HG03442 (cell line): ENCODE measurements around the gene EDN1.
"Not testable (repeated sequence)": the region's sequence is repeated elsewhere in the genome, so short reads cannot be mapped to it uniquely, and the experiment has no call there.

ENCODE experiments used
- ATAC-seq: cut with Tn5 transposase; IDR thresholded peaks from one replicate; pipeline ENCODE4 v1.9.1; 2021; ENCODE audit warnings: mild to moderate bottlenecking, moderate library complexity; ENCODE audit not compliant: unreplicated experiment

EDN1 gene

DNA sequence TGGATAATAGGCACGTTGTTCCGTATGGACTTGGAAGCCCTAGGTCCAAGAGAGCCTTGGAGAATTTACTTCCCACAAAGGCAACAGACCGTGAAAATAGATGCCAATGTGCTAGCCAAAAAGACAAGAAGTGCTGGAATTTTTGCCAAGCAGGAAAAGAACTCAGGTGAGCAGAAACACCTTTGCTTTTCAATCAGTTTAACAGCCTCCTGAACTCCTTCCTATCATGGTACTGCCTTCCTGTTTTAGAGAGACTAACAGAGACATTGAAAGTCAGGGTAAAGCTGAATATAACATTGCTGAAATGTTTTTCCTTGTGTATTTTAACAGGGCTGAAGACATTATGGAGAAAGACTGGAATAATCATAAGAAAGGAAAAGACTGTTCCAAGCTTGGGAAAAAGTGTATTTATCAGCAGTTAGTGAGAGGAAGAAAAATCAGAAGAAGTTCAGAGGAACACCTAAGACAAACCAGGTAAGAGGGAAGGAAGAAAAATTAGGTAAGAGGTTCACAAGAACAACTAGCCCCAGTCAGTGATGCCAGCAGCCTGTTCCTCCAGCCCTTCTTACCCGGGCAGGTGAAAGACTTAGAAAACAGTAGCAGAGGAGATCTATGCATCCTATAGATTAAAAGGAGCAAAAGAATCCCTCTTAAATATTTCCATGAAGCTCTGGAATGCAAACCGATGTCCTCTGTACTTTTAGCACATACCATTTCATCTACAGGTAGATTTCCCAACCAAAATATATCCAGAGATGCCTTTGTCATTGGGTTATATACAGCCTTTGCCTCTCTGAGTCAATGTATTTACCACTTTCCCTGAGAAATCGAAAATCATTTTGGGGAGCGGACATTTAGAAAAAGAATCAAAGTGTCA lies 4.0 kb downstream of the EDN1 start:
- no peak for ATAC-seq

DNA sequence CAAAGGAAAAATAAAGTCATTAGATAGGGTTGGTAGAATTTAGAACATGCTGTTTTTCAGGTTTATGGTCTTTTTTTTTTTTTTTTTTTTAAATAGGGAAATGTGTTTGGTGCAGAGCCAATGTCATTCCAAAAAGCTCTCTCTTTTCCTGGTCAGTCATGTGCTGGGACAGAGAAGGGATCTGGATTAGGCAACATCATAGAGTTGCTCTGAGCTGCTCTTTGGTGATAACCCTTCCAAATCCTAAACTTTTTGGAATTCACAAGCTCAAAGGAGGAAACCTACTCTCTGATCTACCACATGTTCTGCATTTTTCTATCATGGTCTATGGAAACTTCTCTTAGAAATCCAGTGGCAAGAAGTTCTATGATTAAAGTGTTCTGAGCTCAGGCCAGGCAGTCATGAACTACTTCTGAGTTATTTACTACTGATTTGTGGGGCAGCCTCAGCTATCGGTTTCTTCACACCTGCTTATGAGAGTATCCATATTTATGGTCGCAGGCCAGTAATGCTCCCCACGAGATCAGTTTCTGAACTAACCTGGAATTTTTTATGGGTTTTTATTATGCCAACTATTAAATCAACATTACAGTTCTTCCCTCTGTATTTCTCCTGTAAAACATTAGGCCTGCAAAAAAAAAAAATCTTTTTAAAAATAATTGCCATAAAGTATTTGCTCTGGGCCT lies 4.8 kb downstream of the EDN1 start:
- ATAC-seq = no peak

DNA sequence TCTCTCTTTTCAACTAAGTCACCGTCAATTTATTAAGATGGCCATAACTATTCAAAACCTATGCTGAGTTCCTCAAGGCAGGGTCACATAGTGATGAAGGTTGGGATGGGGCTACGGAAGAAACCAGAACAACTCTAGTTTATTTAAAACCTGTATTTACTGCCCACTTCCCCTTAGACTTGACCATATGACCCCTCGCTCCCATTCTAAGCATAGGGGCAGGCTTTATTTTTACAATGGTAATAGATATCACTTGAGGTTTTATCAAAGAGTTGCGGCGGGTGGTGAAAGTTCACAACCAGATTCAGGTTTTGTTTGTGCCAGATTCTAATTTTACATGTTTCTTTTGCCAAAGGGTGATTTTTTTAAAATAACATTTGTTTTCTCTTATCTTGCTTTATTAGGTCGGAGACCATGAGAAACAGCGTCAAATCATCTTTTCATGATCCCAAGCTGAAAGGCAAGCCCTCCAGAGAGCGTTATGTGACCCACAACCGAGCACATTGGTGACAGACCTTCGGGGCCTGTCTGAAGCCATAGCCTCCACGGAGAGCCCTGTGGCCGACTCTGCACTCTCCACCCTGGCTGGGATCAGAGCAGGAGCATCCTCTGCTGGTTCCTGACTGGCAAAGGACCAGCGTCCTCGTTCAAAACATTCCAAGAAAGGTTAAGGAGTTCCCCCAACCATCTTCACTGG lies 5.5 kb downstream of the EDN1 start:
- ATAC-seq = no peak

DNA sequence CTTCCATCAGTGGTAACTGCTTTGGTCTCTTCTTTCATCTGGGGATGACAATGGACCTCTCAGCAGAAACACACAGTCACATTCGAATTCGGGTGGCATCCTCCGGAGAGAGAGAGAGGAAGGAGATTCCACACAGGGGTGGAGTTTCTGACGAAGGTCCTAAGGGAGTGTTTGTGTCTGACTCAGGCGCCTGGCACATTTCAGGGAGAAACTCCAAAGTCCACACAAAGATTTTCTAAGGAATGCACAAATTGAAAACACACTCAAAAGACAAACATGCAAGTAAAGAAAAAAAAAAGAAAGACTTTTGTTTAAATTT lies 6.1 kb downstream of the EDN1 start:
- ATAC-seq = no peak

DNA sequence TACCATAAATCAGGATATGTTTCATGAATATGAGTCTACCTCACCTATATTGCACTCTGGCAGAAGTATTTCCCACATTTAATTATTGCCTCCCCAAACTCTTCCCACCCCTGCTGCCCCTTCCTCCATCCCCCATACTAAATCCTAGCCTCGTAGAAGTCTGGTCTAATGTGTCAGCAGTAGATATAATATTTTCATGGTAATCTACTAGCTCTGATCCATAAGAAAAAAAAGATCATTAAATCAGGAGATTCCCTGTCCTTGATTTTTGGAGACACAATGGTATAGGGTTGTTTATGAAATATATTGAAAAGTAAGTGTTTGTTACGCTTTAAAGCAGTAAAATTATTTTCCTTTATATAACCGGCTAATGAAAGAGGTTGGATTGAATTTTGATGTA lies 6.4 kb downstream of the EDN1 start:
- ATAC-seq = no peak

DNA sequence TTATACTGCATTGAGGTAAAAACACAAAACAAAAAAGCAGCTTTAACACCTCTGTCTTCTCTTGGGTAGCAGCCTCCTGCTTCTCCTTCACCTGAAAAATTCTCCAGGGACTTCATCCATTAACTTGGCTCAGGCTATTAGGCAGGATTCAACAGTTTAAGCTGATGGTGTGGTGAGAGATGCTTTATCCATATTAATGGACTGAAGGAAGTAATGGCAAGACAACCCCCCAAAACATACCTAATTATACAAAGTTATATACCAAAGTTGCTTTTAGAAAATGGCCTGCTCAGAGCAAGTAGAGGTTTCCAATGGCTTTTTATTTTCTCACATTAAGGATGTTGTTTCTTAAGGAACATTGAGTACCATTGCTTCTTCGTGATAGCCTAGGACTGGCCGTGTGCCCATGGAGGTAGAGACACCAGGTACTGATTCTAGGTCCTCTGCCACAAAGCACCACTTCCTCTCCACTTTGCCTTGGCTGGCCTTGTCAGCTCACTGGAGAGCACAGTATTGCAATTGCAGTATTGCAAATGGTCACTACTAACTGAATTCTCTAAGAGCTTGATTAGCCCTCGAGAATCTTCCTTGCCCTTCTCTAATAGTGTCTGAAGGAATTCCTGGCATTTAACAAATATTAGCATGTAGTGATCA lies 7.3 kb downstream of the EDN1 start:
- ATAC-seq = no peak

DNA sequence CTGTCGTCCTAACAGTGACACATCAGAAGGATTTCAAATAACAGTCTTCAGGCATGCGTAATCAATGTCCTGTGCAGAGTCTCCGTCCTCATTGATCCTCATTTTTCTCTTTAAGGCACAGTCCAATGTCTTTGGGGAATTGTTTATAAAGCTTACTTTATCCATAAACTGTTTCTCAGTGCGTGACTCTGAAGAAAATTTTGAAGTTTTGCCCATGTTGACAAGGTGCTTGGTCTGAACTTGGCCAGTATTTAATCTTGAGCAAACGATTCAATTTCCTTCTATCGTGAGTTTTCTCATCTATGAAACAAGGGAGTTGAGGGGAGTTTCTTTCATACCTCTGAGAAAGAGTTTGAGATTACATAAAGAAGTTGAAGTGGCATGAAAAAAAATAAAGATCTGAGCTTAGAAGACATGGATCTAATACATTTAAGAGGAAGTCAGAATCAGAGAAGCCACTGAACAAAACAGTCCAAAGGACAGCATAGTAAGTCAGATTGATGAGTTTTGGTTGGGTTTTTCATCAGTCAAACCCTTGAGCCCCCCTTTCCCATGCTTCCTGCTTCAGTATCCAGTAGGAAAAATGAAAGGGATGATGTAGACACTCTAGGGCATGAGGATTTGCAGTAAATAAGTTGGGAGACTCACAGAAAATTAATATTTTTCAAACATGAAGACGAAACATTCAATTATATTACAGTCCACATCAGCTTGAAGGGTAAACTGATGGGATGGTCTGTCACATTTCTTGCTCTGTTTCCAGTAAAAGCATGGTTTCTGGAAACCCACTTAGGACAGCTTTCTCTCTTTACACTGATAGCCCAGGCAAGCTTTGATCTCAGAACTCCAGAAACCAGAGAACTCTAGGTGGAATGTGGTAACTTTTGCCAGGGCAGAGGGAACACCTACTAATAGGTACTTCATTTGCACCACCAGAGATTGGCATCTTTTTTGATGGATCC lies 8.1 kb downstream of the EDN1 start:
- no peak for ATAC-seq

DNA sequence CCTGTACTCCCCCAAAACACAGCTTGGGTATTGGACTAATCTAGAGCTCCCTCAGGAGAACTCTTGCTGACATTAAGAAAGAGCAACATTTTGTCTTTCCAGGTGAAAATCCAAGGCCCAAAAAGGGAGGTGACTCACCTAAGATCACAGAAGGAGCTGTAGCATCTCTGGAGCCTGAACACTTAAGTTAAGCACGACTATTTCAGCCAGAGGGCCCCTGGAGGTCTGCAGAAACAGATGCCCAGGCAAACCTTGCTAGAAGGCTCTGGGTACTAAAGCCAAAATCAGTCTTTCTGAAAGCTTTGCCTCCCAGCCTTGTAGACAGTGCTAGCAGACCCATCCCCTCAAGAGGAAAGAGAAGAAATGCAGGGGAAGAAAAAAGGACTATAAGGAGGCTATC lies 8.8 kb downstream of the EDN1 start:
- ATAC-seq = no peak

DNA sequence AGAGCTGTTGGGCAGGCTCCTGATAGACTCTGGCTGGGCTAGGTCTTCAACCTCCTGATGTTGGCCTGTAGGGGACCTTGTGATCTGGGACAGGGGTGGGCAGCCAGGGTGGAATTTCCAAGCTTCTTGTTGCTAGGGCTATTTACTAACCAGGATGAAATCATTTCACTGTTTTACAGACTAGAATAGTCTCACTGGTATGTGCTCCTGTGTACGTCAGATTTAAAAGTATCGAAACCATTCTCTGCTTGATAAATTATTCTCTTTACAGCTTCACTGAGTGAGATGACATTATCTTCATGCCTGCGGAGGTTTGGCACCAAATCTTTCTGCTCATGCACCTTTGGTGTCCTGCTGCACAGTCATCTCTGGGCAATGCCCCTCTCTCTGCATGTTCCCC lies 10.9 kb downstream of the EDN1 start:
- no peak for ATAC-seq

DNA sequence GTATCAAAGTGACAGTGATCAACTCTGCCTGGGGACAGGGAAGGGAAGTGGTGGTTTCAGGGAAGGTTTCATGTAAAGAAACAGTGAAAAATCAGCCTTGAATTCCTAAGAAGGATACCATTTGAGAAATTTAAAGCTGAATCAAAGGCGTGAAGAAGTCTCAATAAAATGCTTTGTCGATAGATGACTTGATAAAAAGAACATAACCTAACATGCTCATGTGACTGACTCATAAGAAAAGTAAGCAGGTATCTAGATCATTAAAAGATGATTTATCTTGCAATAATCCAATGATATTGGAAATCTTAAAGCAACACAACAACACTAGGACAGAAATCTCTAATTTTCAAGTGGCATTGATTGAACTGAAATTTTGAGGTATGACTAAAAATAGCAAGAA lies 14.3 kb downstream of the EDN1 start:
- no peak for ATAC-seq

DNA sequence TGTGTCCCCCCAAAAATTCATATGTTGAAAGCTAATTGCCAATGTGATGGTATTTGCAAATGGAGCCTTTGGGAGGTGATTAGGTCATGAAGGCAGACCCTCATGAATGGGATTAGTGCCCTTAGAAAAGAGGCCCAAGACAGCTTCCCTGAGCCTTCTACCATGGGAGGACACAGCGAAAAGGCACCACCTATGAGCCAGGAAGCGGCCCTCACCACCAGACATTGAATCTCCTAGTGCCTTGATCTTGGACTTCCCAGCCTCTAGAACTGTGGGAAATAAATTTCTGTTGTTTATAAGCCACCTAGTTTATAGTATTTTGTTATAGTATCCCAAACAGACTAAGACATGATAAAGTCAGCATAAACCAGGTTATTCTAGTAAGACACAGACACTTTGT lies 18.9 kb downstream of the EDN1 start:
- ATAC-seq = no peak

DNA sequence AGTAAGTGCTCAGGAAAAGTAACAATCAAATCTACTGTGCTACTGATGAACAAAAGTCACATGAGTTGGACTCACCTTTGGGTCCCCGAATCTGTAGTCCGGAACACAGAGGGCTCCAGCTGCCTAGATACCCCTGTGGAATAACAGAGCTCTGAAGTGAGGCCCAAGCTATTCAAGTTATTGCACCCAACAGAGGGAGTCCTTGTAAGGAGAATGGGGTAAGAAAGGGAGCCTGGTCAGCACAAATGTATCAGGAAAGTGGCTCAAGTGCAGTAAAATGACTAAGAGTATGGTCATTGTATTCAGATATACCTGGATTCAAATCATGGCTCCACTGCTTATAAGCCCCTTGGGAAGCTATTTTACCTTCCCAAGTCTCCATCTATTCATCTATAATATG lies 20.9 kb downstream of the EDN1 start:
- no peak for ATAC-seq

DNA sequence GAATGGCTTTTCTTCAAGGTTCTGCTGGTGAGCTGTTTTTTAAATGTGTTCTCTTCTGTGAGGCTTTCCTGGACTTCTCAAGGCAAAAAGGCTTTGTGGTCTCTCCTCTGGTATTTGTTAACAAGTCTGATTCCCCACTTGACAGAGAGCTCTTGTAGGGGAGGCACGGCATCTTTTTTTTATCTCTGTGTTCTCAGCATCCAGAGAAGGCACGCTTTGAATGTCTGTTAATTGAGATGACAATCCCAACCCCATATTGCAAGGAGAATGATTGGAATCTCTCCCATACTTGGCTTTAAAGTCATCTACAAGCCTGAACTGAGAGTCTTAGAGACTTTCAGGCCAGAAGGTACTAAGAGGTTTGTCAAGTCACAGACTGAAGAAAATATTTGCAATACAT lies 22.6 kb downstream of the EDN1 start:
- ATAC-seq = no peak

DNA sequence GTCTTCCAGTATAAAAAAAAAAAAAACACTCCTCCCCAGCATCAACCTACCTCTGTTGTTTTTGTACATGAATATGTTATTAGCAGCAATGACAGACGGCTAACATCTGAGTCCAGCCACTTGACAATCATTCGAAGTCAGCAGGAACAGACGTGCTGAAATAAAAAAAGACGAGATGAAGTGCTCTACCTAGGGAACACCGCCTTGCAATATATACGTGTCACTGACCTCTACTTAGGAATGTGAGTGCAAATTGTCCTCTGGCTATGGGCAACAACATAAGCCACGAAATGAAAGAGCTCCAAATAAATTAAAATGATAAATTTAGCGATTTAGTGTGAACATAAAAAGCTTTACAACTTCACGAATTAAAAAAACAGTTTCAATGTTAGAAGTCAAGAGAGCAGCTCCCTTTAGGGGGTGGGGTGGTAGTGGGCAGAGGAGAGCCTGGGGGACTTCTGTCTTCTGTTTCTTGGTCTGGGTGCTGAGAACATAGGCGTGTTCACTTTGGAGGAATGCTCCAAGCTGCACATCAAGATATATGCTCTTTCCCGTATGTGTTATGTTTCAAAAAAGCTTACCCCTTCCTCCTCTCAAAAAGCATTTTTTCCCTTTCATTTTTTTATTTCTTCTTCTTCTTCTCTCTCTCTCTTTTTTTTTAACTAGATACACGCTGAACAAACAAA lies 23.3 kb downstream of the EDN1 start:
- no peak for ATAC-seq

DNA sequence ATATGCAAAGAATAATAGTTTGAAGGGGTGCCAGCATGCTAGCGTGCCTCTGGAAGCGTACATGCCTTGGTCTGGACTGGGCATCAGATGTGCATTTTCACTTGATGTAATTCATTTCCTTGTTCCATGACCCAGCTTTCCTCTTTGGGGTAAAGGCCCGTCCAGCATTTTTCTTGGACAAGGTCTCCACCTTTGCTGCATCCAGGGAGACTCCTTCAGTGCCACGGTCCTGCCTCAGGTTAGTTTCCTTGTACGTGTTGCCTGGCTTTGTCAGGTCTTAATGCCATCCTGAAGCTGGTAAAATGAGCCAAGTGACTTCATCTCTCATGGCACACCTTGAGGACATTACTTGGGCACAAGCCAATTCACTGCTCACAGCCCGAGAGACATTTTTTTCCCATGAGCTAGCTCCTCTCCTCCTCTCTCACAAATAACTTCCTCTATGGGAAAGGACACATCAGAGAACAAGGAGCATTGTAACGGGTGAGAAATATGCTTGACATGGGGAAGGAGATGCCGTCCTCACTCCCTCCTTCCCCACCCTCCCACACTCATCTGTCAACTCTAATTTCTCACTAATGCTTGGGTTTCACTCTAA lies 23.9 kb downstream of the EDN1 start:
- ATAC-seq = no peak

DNA sequence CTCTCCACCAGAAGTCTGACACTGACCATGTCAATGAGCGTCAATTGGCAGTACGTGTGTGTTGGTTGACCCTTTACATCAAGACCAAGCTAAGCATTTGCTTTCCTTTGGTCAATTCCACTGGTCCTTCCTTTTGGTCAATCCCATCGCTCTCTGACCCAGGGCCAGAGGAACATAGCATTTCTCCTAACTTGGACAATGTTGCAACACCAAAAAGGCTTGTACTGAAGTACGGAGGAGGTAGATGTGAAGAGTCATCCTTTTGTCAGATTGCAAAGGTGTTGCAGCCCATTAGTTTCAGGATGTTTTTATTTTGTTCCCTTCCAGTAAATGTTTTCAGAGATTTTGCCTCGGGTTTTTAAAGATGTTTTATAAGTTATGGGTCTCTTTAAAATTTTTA lies 24.6 kb downstream of the EDN1 start:
- no peak for ATAC-seq

DNA sequence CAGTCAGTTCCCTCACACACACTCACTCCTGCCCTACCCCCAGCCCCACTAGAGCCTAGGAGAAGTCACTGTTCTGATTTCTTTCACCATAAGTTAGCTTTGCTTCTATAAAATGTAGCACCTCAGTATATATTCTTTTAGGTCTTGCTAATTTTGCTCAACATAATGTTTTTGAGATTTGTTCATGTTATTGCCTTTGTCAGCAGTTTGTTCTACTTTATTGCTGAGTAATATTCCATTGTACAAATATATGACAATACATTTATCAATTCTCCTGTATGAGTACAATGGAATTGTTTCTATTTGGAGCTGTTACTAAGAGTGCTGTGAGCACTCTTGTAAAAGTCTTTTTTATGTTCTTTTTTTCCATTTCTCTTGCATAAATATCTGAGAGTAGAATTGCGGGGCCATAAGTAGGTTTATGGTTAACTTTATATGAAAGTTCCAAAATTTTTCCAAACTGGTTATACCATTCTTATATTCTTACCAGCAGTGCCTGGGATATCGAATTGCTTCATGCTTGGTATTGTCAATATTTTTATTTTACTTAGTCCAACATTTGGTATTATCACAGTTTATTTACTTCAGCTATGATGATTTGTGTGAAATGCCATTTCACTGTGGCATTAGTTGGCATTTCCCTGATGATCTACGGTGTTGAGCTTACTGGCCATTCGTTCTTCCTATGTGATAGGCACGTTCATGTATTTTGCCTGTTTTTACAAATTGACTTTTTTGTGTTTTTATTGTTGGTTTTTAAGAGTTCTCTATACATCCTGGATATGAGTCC lies 25.3 kb downstream of the EDN1 start:
- ATAC-seq = no peak

DNA sequence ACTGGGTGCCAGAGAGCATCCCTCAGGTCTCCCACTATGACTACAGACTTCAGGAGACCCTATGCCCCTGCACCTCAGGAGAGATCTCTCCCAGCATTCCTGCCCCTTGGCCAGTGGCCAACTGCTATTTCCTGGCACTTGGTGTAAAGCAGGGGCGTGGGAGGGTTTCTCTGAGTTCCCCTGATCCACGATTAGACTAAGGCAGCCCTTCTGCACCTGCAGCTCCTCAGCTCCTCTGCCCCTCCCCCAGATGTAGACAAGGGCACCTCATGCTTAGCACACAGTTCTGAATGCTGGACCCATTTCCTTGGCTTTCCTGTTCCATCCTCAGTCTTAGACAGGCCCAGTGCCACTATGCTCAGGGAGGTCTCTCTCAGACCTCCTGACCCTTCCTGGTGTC lies 28.6 kb downstream of the EDN1 start:
- no peak for ATAC-seq

DNA sequence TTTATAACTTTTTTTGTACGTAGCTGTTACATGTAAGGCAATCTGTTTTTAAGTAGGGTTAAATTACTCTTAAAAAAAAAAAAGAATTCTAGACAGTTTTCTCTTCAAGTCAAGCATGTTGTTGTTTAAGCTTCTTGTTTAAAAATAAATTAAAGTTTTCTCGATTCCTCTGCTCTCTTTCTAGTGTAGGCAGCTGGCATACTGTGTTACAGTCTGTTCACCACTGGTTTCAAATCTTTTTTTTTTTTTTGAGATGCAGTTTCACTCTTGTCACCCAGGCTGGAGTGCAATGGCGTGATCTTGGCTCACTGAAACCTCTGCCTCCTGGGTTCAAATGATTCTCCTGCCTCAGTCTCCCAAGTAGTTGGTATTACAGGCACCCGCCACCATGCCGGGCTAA lies 29.9 kb downstream of the EDN1 start:
- not testable (repeated sequence) for ATAC-seq
